HepG2 (cell line): ENCODE data around the gene KCNH6. TPM values are rescaled to one million over a fixed set of nuclear protein-coding genes. Genes with fewer than 3 reads are reported as not detected.

Experiments used
- BRCA1 ChIP-seq: sonication (generic); formaldehyde crosslinking; IDR thresholded peaks from 2 replicates; pipeline ENCODE4 v1.4.0; 2020; ENCODE audit warnings: missing genetic modification reagents
- FOXK1 ChIP-seq: sonication (generic); formaldehyde crosslinking; IDR thresholded peaks from 2 replicates; pipeline ENCODE4 v1.4.0; 2020; ENCODE audit warnings: low read depth, missing genetic modification reagents, borderline replicate concordance
- HMG20A ChIP-seq: IDR thresholded peaks from 2 replicates; pipeline ENCODE4 v1.6.1; 2016; ENCODE audit warnings: borderline replicate concordance
- KLF16 ChIP-seq, 2 experiments: sonication (generic) in 1 of 2; formaldehyde crosslinking in 1 of 2; IDR thresholded peaks; 2 replicates each; pipeline versions ENCODE4 v1.6.1 to v1.8.0; 2016 to 2023; ENCODE audit warnings: missing genetic modification reagents in 2 of 2, missing compliant biosample characterization in 1 of 2
- YEATS4 ChIP-seq: sonication (generic); formaldehyde crosslinking; IDR thresholded peaks from 2 replicates; pipeline ENCODE4 v1.4.0; 2020; ENCODE audit warnings: missing genetic modification reagents, borderline replicate concordance
- ZFP41 ChIP-seq: sonication (generic); formaldehyde crosslinking; IDR thresholded peaks from 2 replicates; pipeline ENCODE4 v1.4.0; 2020; ENCODE audit warnings: mild to moderate bottlenecking, missing genetic modification reagents, borderline replicate concordance
- ZKSCAN8 ChIP-seq: IDR thresholded peaks from 2 replicates; pipeline ENCODE4 v1.6.1; 2016; ENCODE audit warnings: borderline replicate concordance, missing genetic modification reagents, missing compliant biosample characterization
- ZNF354B ChIP-seq: sonication (generic); formaldehyde crosslinking; IDR thresholded peaks from 2 replicates; pipeline ENCODE4 v1.8.0; 2022; ENCODE audit warnings: mild to moderate bottlenecking, missing genetic modification reagents
- ZNF775 ChIP-seq: sonication (generic); formaldehyde crosslinking; IDR thresholded peaks from 2 replicates; pipeline ENCODE4 v1.4.0; 2020; ENCODE audit warnings: missing genetic modification reagents, mild to moderate bottlenecking, moderate library complexity, borderline replicate concordance
- ZSCAN25 ChIP-seq: sonication (generic); formaldehyde crosslinking; IDR thresholded peaks from 2 replicates; pipeline ENCODE4 v1.8.0; 2022; ENCODE audit warnings: mild to moderate bottlenecking, missing genetic modification reagents
- ZSCAN9 ChIP-seq: IDR thresholded peaks from 2 replicates; pipeline ENCODE4 v1.6.1; 2016; ENCODE audit warnings: borderline replicate concordance
- polyA plus RNA-seq, 8 experiments: library from polyadenylated mRNA; depleted of rRNA in 3 of 8; stranded (reverse) in 7 of 8; unstranded in 1 of 8; fragments of >200 nt; fragmentation: Illumina TruSeq in 4 of 8; extraction: Trizol in 4 of 8; gene quantifications; 2 replicates each; pipeline versions ENCODE4 v1.2.1 to v1.2.3, GENCODE V29; 2011 to 2016; ENCODE audit warnings: low read depth in 4 of 8, missing spikeins in 1 of 8, mixed read lengths in 1 of 8; ENCODE audit not compliant: insufficient read depth in 1 of 8
- total RNA-seq, 5 experiments: library from RNA; depleted of rRNA; stranded (reverse); fragments of >200 nt; fragmentation: Illumina TruSeq; extraction: Trizol; gene quantifications; 2 replicates each; pipeline ENCODE4 v1.2.3, GENCODE V29; 2016; ENCODE audit warnings: low read depth in 1 of 5
- TF ChIP-seq, protein P1 (sequence below): sonication (generic); formaldehyde crosslinking; IDR thresholded peaks from 2 replicates; pipeline ENCODE4 v1.9.0; 2021; ENCODE audit warnings: missing genetic modification reagents, borderline replicate concordance
- TF ChIP-seq, protein P2 (sequence below): sonication (generic); formaldehyde crosslinking; IDR thresholded peaks from 2 replicates; pipeline ENCODE4 v1.5.1; 2020; ENCODE audit warnings: mild to moderate bottlenecking, missing genetic modification reagents, moderate library complexity
- TF ChIP-seq, protein P3 (sequence below): sonication (generic); formaldehyde crosslinking; IDR thresholded peaks from 2 replicates; pipeline ENCODE4 v1.8.0; 2022; ENCODE audit warnings: missing genetic modification reagents, mild to moderate bottlenecking, moderate library complexity, borderline replicate concordance
- TF ChIP-seq, protein P4 (sequence below): IDR thresholded peaks from 2 replicates; pipeline ENCODE4 v1.6.1; 2016
- TF ChIP-seq, protein P5 (sequence below): sonication (generic); formaldehyde crosslinking; IDR thresholded peaks from 2 replicates; pipeline ENCODE4 v1.8.0; 2022; ENCODE audit warnings: missing genetic modification reagents, mild to moderate bottlenecking, borderline replicate concordance

The KCNH6 gene
- total and polyA plus RNA-seq, 2 of the 13 experiments (the other 11 are each of a cell fraction or from before 2014, with no cell fraction given): 0.05 to 0.18 TPM

DNA sequence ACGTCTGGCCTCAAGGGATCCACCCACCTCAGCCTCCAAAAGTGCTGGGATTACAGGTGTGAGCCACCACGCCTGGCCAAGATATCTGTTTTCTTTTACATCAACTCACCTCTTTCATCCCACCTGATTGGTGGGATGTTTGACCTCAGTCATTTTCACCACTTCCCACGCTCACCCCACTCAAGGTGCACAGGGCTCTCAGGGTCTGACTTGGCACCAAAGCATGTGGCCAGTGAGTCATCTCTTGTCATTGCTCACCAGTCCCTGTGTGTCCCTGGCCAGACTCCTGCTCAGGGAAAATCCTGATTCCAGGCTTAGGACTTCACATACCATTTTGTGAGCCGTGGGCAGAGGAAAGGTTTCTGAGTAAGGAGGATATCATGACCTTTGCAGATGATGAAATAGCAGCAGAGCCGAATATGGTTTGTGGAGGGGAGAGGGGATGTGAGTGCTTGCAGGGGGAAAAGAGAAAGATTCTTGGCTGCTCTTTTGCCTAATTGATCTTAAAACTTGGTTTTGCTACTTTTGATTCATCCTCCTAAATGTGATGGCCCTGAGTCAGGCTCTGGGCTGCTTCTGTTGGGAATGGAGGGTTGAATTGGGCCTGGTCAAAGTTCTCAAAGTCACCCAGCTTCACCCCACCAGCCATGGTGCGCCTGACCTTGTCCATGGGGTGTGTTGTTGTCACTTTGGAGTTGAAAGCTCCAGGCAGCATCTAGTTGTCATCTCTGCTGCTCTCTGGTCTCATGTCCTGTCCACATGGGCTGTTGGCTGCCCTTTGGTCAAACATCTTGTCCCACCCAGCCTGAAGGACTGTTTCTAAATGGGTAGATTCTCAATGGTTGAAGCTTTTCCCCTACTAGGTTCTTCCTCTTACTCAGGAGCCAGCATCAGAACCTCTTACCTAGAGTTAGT, 6.0 kb upstream of the KCNH6 start (continued):
- TF ChIP-seq ZKSCAN8 (peak; percentile 5; the same call in 1 of the 2 replicates), ZSCAN25 (peak; percentile 90; the same call in 1 of the 2 replicates), ZNF354B (CRISPR knock-in tag) (no peak), YEATS4 (CRISPR knock-in tag) (peak; percentile 74; the same call in 1 of the 2 replicates), FOXK1 (peak; percentile 82), ZFP41 (CRISPR knock-in tag) (no peak), KLF16 (CRISPR knock-in tag; IDR thresholded peaks at IDR 0.05) (no peak), ZNF775 (no peak), BRCA1 (CRISPR knock-in tag) (0 out of 2 replicates have a peak, but pooled peaks have one; percentile 56), HMG20A (CRISPR knock-in tag) (peak; percentile 53; the same call in 1 of the 2 replicates), ZSCAN9 (CRISPR knock-in tag) (peak; percentile 43; the same call in 1 of the 2 replicates)
- TF ChIP-seq, protein P1, sequence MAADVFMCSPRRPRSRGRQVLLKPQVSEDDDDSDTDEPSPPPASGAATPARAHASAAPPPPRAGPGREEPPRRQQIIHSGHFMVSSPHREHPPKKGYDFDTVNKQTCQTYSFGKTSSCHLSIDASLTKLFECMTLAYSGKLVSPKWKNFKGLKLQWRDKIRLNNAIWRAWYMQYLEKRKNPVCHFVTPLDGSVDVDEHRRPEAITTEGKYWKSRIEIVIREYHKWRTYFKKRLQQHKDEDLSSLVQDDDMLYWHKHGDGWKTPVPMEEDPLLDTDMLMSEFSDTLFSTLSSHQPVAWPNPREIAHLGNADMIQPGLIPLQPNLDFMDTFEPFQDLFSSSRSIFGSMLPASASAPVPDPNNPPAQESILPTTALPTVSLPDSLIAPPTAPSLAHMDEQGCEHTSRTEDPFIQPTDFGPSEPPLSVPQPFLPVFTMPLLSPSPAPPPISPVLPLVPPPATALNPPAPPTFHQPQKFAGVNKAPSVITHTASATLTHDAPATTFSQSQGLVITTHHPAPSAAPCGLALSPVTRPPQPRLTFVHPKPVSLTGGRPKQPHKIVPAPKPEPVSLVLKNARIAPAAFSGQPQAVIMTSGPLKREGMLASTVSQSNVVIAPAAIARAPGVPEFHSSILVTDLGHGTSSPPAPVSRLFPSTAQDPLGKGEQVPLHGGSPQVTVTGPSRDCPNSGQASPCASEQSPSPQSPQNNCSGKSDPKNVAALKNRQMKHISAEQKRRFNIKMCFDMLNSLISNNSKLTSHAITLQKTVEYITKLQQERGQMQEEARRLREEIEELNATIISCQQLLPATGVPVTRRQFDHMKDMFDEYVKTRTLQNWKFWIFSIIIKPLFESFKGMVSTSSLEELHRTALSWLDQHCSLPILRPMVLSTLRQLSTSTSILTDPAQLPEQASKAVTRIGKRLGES: peak; percentile 39; the same call in 1 of the 2 replicates
- TF ChIP-seq, protein P2, sequence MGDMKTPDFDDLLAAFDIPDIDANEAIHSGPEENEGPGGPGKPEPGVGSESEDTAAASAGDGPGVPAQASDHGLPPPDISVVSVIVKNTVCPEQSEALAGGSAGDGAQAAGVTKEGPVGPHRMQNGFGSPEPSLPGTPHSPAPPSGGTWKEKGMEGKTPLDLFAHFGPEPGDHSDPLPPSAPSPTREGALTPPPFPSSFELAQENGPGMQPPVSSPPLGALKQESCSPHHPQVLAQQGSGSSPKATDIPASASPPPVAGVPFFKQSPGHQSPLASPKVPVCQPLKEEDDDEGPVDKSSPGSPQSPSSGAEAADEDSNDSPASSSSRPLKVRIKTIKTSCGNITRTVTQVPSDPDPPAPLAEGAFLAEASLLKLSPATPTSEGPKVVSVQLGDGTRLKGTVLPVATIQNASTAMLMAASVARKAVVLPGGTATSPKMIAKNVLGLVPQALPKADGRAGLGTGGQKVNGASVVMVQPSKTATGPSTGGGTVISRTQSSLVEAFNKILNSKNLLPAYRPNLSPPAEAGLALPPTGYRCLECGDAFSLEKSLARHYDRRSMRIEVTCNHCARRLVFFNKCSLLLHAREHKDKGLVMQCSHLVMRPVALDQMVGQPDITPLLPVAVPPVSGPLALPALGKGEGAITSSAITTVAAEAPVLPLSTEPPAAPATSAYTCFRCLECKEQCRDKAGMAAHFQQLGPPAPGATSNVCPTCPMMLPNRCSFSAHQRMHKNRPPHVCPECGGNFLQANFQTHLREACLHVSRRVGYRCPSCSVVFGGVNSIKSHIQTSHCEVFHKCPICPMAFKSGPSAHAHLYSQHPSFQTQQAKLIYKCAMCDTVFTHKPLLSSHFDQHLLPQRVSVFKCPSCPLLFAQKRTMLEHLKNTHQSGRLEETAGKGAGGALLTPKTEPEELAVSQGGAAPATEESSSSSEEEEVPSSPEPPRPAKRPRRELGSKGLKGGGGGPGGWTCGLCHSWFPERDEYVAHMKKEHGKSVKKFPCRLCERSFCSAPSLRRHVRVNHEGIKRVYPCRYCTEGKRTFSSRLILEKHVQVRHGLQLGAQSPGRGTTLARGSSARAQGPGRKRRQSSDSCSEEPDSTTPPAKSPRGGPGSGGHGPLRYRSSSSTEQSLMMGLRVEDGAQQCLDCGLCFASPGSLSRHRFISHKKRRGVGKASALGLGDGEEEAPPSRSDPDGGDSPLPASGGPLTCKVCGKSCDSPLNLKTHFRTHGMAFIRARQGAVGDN (CRISPR knock-in tag): peak; percentile 35; the same call in 1 of the 2 replicates
- TF ChIP-seq, protein P3, sequence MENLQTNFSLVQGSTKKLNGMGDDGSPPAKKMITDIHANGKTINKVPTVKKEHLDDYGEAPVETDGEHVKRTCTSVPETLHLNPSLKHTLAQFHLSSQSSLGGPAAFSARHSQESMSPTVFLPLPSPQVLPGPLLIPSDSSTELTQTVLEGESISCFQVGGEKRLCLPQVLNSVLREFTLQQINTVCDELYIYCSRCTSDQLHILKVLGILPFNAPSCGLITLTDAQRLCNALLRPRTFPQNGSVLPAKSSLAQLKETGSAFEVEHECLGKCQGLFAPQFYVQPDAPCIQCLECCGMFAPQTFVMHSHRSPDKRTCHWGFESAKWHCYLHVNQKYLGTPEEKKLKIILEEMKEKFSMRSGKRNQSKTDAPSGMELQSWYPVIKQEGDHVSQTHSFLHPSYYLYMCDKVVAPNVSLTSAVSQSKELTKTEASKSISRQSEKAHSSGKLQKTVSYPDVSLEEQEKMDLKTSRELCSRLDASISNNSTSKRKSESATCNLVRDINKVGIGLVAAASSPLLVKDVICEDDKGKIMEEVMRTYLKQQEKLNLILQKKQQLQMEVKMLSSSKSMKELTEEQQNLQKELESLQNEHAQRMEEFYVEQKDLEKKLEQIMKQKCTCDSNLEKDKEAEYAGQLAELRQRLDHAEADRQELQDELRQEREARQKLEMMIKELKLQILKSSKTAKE: peak; percentile 60; the same call in 1 of the 2 replicates
- TF ChIP-seq, protein P4, sequence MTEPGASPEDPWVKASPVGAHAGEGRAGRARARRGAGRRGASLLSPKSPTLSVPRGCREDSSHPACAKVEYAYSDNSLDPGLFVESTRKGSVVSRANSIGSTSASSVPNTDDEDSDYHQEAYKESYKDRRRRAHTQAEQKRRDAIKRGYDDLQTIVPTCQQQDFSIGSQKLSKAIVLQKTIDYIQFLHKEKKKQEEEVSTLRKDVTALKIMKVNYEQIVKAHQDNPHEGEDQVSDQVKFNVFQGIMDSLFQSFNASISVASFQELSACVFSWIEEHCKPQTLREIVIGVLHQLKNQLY (CRISPR knock-in tag): peak; percentile 96
- TF ChIP-seq, protein P5, sequence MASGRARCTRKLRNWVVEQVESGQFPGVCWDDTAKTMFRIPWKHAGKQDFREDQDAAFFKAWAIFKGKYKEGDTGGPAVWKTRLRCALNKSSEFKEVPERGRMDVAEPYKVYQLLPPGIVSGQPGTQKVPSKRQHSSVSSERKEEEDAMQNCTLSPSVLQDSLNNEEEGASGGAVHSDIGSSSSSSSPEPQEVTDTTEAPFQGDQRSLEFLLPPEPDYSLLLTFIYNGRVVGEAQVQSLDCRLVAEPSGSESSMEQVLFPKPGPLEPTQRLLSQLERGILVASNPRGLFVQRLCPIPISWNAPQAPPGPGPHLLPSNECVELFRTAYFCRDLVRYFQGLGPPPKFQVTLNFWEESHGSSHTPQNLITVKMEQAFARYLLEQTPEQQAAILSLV: peak; percentile 76; the same call in 1 of the 2 replicates
